Measurements from ENCODE around the gene PATL2.

Gene PATL2

DNA sequence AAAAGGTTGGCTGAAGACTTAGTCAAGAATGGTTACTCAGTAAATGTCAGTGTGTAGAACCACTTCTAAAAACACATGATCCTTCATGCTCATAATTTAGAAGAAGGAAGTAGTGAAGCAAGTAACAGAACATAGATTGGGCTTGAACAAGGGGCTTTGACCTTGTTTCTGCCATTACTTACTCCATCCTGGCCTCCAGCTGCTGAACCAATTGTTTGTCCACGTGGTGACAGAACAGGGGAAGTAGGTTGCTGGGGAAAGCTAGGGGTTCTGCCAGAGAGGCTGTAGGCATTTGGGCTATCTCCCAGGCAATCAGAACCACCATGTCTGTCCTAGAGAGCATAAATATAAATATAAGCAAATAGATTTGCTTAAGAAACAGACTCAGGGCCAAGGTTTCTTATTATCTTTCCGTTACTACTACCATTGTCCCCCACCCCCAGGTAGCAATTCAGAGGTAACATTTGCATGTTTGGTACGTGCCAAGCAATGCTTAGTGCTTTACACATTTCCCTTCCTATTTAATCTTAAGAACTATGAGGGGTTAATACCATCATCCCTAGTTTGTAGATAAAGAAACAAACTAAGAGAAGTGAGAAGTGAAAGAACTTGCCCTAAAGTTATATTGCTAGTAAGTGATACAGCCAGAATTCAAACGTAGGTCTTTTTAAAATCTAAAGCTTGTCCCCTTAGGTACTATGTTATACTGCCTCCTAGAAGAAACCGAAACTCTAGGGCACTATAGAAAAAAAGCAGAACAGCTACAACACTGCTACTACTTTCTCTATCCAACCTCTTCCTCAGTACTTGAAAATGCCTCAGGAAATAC, 44.7 kb downstream of the PATL2 start:
- TF ChIP-seq, protein P1, sequence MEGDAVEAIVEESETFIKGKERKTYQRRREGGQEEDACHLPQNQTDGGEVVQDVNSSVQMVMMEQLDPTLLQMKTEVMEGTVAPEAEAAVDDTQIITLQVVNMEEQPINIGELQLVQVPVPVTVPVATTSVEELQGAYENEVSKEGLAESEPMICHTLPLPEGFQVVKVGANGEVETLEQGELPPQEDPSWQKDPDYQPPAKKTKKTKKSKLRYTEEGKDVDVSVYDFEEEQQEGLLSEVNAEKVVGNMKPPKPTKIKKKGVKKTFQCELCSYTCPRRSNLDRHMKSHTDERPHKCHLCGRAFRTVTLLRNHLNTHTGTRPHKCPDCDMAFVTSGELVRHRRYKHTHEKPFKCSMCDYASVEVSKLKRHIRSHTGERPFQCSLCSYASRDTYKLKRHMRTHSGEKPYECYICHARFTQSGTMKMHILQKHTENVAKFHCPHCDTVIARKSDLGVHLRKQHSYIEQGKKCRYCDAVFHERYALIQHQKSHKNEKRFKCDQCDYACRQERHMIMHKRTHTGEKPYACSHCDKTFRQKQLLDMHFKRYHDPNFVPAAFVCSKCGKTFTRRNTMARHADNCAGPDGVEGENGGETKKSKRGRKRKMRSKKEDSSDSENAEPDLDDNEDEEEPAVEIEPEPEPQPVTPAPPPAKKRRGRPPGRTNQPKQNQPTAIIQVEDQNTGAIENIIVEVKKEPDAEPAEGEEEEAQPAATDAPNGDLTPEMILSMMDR (conservative IDR thresholded peaks at IDR 0.05; ENCODE audit: control insufficient read depth, insufficient read depth, low read depth, low read length) = no peak
- no peak overlapping the region for H3K4me3 ChIP-seq (ENCODE audit: control insufficient read depth, low read depth, low read length)
- DNase-seq (ENCODE audit: low read depth) = no peak

DNA sequence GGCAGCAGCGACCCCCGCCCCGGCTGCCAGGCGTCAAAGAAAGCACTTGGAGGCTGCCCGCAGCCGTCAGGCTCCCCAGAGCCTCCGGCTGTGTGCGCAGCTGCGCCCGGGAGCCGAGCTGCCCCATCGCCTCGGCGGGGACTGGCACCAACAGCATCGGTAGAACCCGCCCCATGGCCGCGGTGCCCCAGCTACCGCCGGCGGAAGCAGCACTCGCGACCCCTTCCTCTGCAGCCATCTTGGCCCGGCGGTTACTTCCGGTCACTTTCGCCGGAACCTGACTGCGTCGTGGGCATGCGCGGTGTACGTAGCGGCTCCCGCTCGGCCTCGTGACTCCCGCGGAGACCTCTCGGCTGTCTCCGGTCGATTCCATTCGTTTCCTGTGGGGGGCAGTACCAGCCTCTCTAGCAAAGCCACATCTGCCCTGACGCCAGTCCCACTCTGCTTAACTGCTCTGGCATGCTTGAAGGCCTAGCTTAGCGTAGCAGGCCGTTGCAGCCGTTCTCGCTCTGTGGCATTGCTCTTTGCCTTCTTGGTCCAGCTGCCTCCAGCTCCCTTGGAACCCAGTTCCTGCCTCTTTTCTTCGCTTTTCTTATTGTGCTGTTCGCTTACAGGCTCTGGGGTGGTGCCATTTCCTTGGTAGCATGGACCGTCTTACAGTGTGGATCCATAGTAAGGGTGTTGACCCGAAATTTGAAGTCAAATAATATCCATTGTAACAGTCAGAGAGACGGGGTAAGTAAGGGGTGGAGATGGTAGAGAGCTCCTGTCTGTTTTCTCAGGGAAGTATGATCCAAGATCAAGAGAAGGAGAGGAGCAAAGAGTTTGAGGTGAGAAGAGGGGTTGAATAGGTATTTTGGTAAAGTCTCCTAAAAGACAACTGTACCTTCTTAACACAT, 47.5 kb downstream of the PATL2 start, which contains the start of gene SPG11:
Gene SPG11 (minus strand): TSS at position 253 of the 899 bp plus-strand sequence. CDS start 15 bp downstream, at position 238.
- TF ChIP-seq, protein P1 (conservative IDR thresholded peaks at IDR 0.05; ENCODE audit: control insufficient read depth, insufficient read depth, low read depth, low read length) = peak; percentile 84
- peak; percentile 97 for DNase-seq (ENCODE audit: low read depth)

DNA sequence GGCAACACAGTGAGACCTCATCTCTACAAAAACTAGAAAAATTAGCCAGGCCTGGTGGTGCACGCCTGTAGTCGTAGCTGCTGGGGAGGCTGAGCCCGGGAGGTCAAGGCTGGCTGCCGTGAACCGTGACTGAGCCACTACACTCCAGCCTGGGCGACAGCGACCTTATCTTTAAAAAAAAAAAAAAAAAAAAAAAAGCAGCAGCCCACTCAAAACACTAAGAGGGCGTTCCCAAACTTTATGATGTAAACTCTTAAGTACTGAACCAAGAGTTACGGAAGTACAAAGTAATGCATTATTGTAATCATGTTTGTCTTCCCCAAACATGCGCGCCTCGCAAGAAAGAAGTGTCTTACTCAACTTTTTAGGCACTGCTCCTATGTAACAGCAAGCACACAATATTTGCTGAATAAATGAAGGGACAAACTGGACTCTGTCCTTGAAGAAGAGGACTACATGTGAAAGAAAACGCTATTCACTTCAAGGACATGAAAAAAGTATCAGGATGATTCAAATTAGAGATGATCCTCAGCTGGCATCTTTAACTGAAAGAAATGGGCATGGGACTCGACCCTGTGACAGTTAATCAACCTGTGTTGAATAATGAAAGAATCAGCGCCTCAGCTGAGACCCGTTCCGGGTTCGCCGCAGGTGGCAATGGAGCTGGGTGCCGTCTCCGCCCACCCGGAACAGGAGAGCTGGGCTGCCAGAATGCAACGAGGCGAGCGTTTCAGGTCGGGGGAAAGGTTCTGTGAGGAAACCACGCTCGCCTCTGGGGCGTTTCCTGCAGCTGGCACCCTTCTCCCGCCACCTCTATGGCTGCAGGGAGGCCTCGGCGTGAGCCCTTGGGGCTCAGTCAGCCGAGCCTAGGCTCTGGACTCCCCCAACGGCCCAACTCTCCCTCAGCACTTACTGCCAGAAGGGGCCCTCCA, 48.4 kb downstream of the PATL2 start:
- H3K4me3 ChIP-seq (ENCODE audit: control insufficient read depth, low read depth, low read length) = peak overlapping the region; percentile 93
- TF ChIP-seq, protein P1 (conservative IDR thresholded peaks at IDR 0.05; ENCODE audit: control insufficient read depth, insufficient read depth, low read depth, low read length) = no peak
- peak; percentile 61 for DNase-seq (ENCODE audit: low read depth)

More for the DNA sequence above, 47.5 kb downstream of the PATL2 start, which contains the start of gene SPG11:
- H3K4me3 ChIP-seq (ENCODE audit: control insufficient read depth, low read depth, low read length) = peak within 1 kb of the TSS; percentile 93

DNA sequence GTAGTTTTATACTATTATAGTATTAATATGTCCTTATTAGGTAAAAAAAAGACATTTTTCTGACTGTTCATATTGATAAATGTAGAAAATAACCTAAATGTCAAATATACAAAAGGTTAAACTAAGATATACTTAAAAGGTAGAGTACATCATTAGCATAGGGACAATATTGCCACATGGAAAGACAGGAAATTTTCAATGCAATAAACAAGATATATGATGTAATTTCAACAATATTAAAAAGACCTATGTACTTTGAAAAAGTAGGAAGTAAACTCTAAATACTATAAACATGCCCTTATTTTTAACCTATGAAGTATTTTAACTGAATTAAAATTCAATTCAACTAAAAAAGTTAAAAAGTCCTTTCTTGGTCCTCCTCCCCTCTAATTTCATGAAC, 49.5 kb downstream of the PATL2 start:
- no peak overlapping the region for H3K4me3 ChIP-seq (ENCODE audit: control insufficient read depth, low read depth, low read length)
- DNase-seq (ENCODE audit: low read depth) = no peak
- TF ChIP-seq, protein P1 (conservative IDR thresholded peaks at IDR 0.05; ENCODE audit: control insufficient read depth, insufficient read depth, low read depth, low read length) = no peak

DNA sequence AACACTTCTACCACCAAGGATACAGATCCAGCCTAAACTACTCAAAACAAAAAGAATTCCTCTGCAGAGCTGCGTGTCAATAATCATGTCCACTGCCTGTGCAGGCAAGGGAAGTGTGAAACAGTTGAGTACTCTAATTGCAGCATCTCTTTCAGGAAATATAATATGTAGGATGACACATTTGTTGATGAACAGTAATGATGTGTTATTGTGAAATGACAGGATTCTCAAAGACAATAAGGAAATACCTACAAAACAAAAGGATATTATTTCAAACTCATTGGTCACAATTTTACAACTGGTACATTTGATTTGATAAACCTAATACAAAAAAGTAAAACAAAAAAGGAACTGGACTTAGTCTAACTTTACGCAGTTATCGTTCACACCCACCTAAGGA, 52.1 kb downstream of the PATL2 start:
- DNase-seq (ENCODE audit: low read depth) = no peak
- H3K4me3 ChIP-seq (ENCODE audit: control insufficient read depth, low read depth, low read length) = no peak overlapping the region
- TF ChIP-seq, protein P1 (conservative IDR thresholded peaks at IDR 0.05; ENCODE audit: control insufficient read depth, insufficient read depth, low read depth, low read length) = no peak

DNA sequence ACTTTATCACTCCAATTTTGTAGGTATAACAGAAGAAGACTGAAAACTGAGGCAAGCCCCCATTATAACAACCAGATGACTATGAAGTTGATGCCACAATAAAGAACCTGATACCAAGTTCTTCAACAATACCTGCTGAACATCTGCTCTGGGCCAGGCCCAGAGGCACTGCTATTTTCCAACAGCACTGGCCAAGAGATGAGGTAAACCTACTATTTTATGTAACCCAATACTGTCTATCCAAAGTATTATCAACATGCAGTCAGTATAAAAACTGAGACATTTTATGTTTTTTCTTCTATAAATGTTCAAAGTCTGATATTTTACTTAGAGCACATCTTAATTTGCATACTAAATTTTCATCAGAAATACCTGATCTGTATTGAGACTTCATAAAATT, 53.7 kb downstream of the PATL2 start:
- TF ChIP-seq, protein P1 (conservative IDR thresholded peaks at IDR 0.05; ENCODE audit: control insufficient read depth, insufficient read depth, low read depth, low read length) = no peak
- DNase-seq (ENCODE audit: low read depth) = no peak
- no peak overlapping the region for H3K4me3 ChIP-seq (ENCODE audit: control insufficient read depth, low read depth, low read length)
